Lower leg skin (tissue), 4 donors: ENCODE measurements around the gene CGB1. TPM values are rescaled to one million over a fixed set of nuclear protein-coding genes. Genes with fewer than 3 reads are reported as not detected.
A peak's percentile ranks its signal among the peaks of the same experiment; 100 is the strongest.

Experiments
- DNase-seq, 2 donors: peaks; one replicate each; pipeline ENCODE4 v3.0.0-alpha.2; 2019; ENCODE audit warnings: low spot score in 2 of 2
- H3K4me3 ChIP-seq: fragments of 200-600 bp; sonication (generic); 2 replicates; pipeline ENCODE4 v1.5.1; 2017; ENCODE audit warnings: mild to moderate bottlenecking, low read depth; ENCODE audit not compliant: poor library complexity, severe bottlenecking
- CTCF ChIP-seq, 3 donors: fragments of 450-650 bp; IDR thresholded peaks; one replicate each; pipeline ENCODE4 v1.5.1; 2016; ENCODE audit warnings: antibody characterized with exemption in 3 of 3, mild to moderate bottlenecking in 3 of 3, moderate library complexity in 2 of 3
- POLR2A ChIP-seq, 2 donors: fragments of 450-650 bp; IDR thresholded peaks; one replicate each; pipeline ENCODE4 v1.6.1; 2016 to 2017; ENCODE audit warnings: antibody characterized with exemption in 2 of 2, mild to moderate bottlenecking in 1 of 2, moderate library complexity in 1 of 2
- WGBS, 2 donors: methylation state at CpG; one replicate each; pipeline ENCODE4 v1.1.5; 2018; 5-methylcytosine and 5-hydroxymethylcytosine counted together
- intact Hi-C: fragments of 100-400 bp; cut with DNase I; formaldehyde crosslinking; loops from one replicate; pipeline ENCODE4 v1.15.0; 2023; ENCODE audit warnings: low total_unique reads
- total RNA-seq, 4 donors: library from RNA; depleted of rRNA; stranded (reverse); fragments of >200 nt; gene quantifications; one replicate each; pipeline ENCODE4 v1.1.0, GENCODE V29; 2016

CGB1 gene
- total RNA-seq, 4 donors from 2014 or later = 2.2 TPM; not detected in 3

- WGBS, 2 donors = 49 to 61% methylated on average over 16 of the region's 16 CpGs
- peak in 1 of 2 donors; percentile 27 for DNase-seq
- no peak overlapping the region for H3K4me3 ChIP-seq
- TF ChIP-seq CTCF (IDR thresholded peaks at IDR 0.05) = no peak
- intact Hi-C loops = loop anchor here (10.0 kb wide), 1 partner anchor 145 kb away; no protein-coding TSS in a partner anchor
Measured at GRCh38 chr19:48999481-49000325, 37.0 kb downstream of the CGB1 start.

GRCh38 chr19:48997972-48998371 is 38.7 kb downstream of the CGB1 start:
- TF ChIP-seq CTCF (IDR thresholded peaks at IDR 0.05) (no peak), POLR2A (IDR thresholded peaks at IDR 0.05) (no peak)
- 72 to 86% methylated on average over 5 of the region's 5 CpGs for WGBS, 2 donors
- no peak for DNase-seq
- no peak overlapping the region for H3K4me3 ChIP-seq
- intact Hi-C loops = loop anchor here (10.0 kb wide), 1 partner anchor 147 kb away; no protein-coding TSS in a partner anchor

GRCh38 chr19:48994035-48994386 is 42.7 kb downstream of the CGB1 start:
- peak in 1 of 2 donors; percentile 89 for DNase-seq
- WGBS, 2 donors = 1 to 2% methylated on average over 11 to 13 of the region's 13 CpGs
- peak overlapping the region; percentile 64 for H3K4me3 ChIP-seq
- intact Hi-C loops = loop anchor here (10.0 kb wide), 1 partner anchor 151 kb away; no protein-coding TSS in a partner anchor
- TF ChIP-seq POLR2A (IDR thresholded peaks at IDR 0.05) (no peak), CTCF (IDR thresholded peaks at IDR 0.05) (no peak)

- TF ChIP-seq POLR2A (IDR thresholded peaks at IDR 0.05) (peak in 1 of 2 donors; percentile 29), CTCF (IDR thresholded peaks at IDR 0.05) (peak in 2 of 3 donors; percentile 29 to 99)
- peak within 1 kb of the TSS; percentile 91 for H3K4me3 ChIP-seq
- 0 to 1% methylated on average over 55 to 56 of the region's 56 CpGs for WGBS, 2 donors
- peak; percentile 99 to 100 for DNase-seq
- intact Hi-C loops = loop anchor here (10.0 kb wide), 1 partner anchor 151 kb away; no protein-coding TSS in a partner anchor
Measured at GRCh38 chr19:48993175-48994034, 43.3 kb downstream of the CGB1 start, which contains the start of the genes GYS1 and RUVBL2. TSS of gene GYS1 (minus strand) at chr19:48993309. CDS start at chr19:48993112, 197 bp downstream. TSS of gene RUVBL2 (plus strand) at chr19:48993887. CDS start at chr19:48993912, 25 bp downstream.

- TF ChIP-seq POLR2A (IDR thresholded peaks at IDR 0.05) = no peak
- TF ChIP-seq CTCF (IDR thresholded peaks at IDR 0.05) = no peak
- peak overlapping the region; percentile 91 for H3K4me3 ChIP-seq
- DNase-seq = no peak
- 0 to 1% methylated on average over 19 to 20 of the region's 20 CpGs for WGBS, 2 donors
- intact Hi-C loops = loop anchor here (10.0 kb wide), 1 partner anchor 152 kb away; no protein-coding TSS in a partner anchor
Measured at GRCh38 chr19:48992581-48993174, 44.0 kb downstream of the CGB1 start.
